ENCODE data around the gene ZNF189. TPM values are rescaled to one million over a fixed set of nuclear protein-coding genes. Genes with fewer than 3 reads are reported as not detected.

The ZNF189 gene
- polyA plus RNA-seq, 2 of the 4 experiments (the other 2 are of a cell fraction): 8.8 to 13.9 TPM

- CTCF ChIA-PET: interaction anchor here (1.0 to 2.2 kb wide), 2 partner anchors 26 to 50 kb away, joined by 3 to 9 read pairs; no protein-coding TSS in a partner anchor
- Histone ChIP-seq H3K4me3 (no peak overlapping the region), H3K27ac (peak overlapping the region in 1 of 2 experiments; percentile 59; a peak in 3 of 6 replicates), H3K9me3 (0 out of 3 replicates have a peak, but pooled peaks cover 3% of the 10 kb centered on the region), H3K4me1 (peaks cover 34% of the 10 kb centered on the region), H3K4me2 (no peak overlapping the region)
- DNase-seq (ENCODE audit: low read depth in 1 of 2, low spot score in 1 of 2): no peak
- no peak for ATAC-seq
- WGBS (ENCODE audit: missing lambda C conversion rate): 93% methylated on average over 5 of the region's 5 CpGs
- FAIRE-seq: no peak
- TF ChIP-seq CBX2 (IDR thresholded peaks at IDR 0.05; ENCODE audit: borderline replicate concordance, low read depth): no peak
- no peak for TF ChIP-seq MAX (IDR thresholded peaks at IDR 0.05)
- POLR2A ChIA-PET: no interaction called here
Measured at GRCh38 chr9:101362450-101362849, 36.2 kb upstream of the ZNF189 start.

- FAIRE-seq (peak; percentile 70), DNase-seq (ENCODE audit: low read depth in 1 of 2, low spot score in 1 of 2) (no peak), ATAC-seq (no peak)
- H3K9me3 ChIP-seq: no peaks in the 10 kb centered on the region
- H3K4me2 ChIP-seq: peak overlapping the region; percentile 77
- TF ChIP-seq JUNB (IDR thresholded peaks at IDR 0.05): peak; percentile 67
- TF ChIP-seq FOSB (CRISPR knock-in tag; IDR thresholded peaks at IDR 0.05): no peak
- TF ChIP-seq MAZ (IDR thresholded peaks at IDR 0.05; ENCODE audit: borderline replicate concordance, low read depth, low read length): no peak
- no peak for TF ChIP-seq ATOH8 (CRISPR knock-in tag; IDR thresholded peaks at IDR 0.05; ENCODE audit: low read depth)
- TF ChIP-seq RAD21 (conservative IDR thresholded peaks at IDR 0.05 in 1 of 2, IDR thresholded peaks at IDR 0.05 in 1 of 2): 0 out of 5 replicates have a peak, but pooled peaks of 1 of the 2 experiments have one; percentile 8
- TF ChIP-seq HOXB5 (CRISPR knock-in tag; IDR thresholded peaks at IDR 0.05): no peak
- peak; percentile 58; the same call in 1 of the 2 replicates for TF ChIP-seq FOSL2 (IDR thresholded peaks at IDR 0.05)
- no peak for TF ChIP-seq FOSL2 (CRISPR knock-in tag; IDR thresholded peaks at IDR 0.05)
- TF ChIP-seq ZC3H11A (IDR thresholded peaks at IDR 0.05): no peak
- H3K27ac ChIP-seq: peak overlapping the region; percentile 95 to 99
- no peak overlapping the region for H3K4me3 ChIP-seq
- CTCF ChIA-PET: interaction anchor here (1.0 to 1.8 kb wide), 4 partner anchors 23 to 94 kb away, joined by 3 to 12 read pairs (median 4); no protein-coding TSS in a partner anchor
- H3K4me1 ChIP-seq: peaks cover 61% of the 10 kb centered on the region
- POLR2A ChIA-PET: interaction anchor here (0.6 to 1.3 kb wide), 3 partner anchors 33 to 54 kb away, joined by 3 to 4 read pairs (median 4); partner anchors contain the start of genes MRPL50 and ZNF189
Measured at GRCh38 chr9:101365181-101365580, 33.5 kb upstream of the ZNF189 start.

- Histone ChIP-seq H3K4me3 (no peak overlapping the region; the same call in 2 of the 3 replicates), H3K4me1 (peaks cover 62% of the 10 kb centered on the region), H3K27ac (peak overlapping the region; percentile 95 to 99), H3K4me2 (peak overlapping the region; percentile 77), H3K9me3 (no peaks in the 10 kb centered on the region)
- FAIRE-seq: peak; percentile 96
- ATAC-seq: peak; percentile 70 to 79
- 2% methylated on average over 5 of the region's 5 CpGs for WGBS (ENCODE audit: missing lambda C conversion rate)
- ChIA-PET CTCF (interaction anchor here (0.9 to 1.8 kb wide), 4 partner anchors 12 to 54 kb away, joined by 3 to 6 read pairs (median 4); no protein-coding TSS in a partner anchor), POLR2A (interaction anchor here (0.8 to 1.4 kb wide), 3 partner anchors 18 to 40 kb away, joined by 3 to 7 read pairs (median 4); partner anchors contain the start of genes MRPL50 and ZNF189)
- DNase-seq (ENCODE audit: low read depth in 1 of 2, low spot score in 1 of 2): peak; percentile 60 to 75
- no peak for TF ChIP-seq PHF8 (IDR thresholded peaks at IDR 0.05; ENCODE audit: borderline replicate concordance, low read depth)
- no peak for TF ChIP-seq FOSB (CRISPR knock-in tag; IDR thresholded peaks at IDR 0.05)
- no peak for TF ChIP-seq TFCP2L1 (CRISPR knock-in tag; IDR thresholded peaks at IDR 0.05)
- no peak for TF ChIP-seq POLR2AphosphoS2 (conservative IDR thresholded peaks at IDR 0.05; ENCODE audit: low read length)
- TF ChIP-seq EHF (CRISPR knock-in tag; IDR thresholded peaks at IDR 0.05): no peak
- no peak for TF ChIP-seq MAFK (IDR thresholded peaks at IDR 0.05; ENCODE audit: partially characterized antibody)
- TF ChIP-seq MAZ (IDR thresholded peaks at IDR 0.05; ENCODE audit: borderline replicate concordance, low read depth, low read length): no peak
- no peak for TF ChIP-seq GATA3 (IDR thresholded peaks at IDR 0.05; ENCODE audit: borderline replicate concordance)
- no peak for TF ChIP-seq HOXB13 (CRISPR knock-in tag; IDR thresholded peaks at IDR 0.05; ENCODE audit: low read depth)
- TF ChIP-seq EHMT2 (IDR thresholded peaks at IDR 0.05; ENCODE audit: low read depth): no peak
- no peak for TF ChIP-seq KDM5A (IDR thresholded peaks at IDR 0.05)
- TF ChIP-seq HEYL (CRISPR knock-in tag; IDR thresholded peaks at IDR 0.05): no peak
- TF ChIP-seq RARB (CRISPR knock-in tag; IDR thresholded peaks at IDR 0.05): no peak
- TF ChIP-seq RNF2 (IDR thresholded peaks at IDR 0.05; ENCODE audit: borderline replicate concordance, low read depth): no peak
- no peak for TF ChIP-seq CHD2 (IDR thresholded peaks at IDR 0.05; ENCODE audit: low read length, partially characterized antibody)
- TF ChIP-seq NFE2L2 (conservative IDR thresholded peaks at IDR 0.05; ENCODE audit: low read length): no peak
- no peak for TF ChIP-seq HES2 (IDR thresholded peaks at IDR 0.05)
- TF ChIP-seq NR3C1 (IDR thresholded peaks at IDR 0.05): no peak
- TF ChIP-seq MAX (IDR thresholded peaks at IDR 0.05): no peak
- TF ChIP-seq CBX2 (IDR thresholded peaks at IDR 0.05; ENCODE audit: borderline replicate concordance, low read depth): no peak
- no peak for TF ChIP-seq ZC3H11A (IDR thresholded peaks at IDR 0.05)
- TF ChIP-seq CHD4 (IDR thresholded peaks at IDR 0.05; ENCODE audit: borderline replicate concordance): no peak
- peak; percentile 29; the same call in 1 of the 3 replicates for TF ChIP-seq SMC3 (IDR thresholded peaks at IDR 0.05)
- no peak for TF ChIP-seq MYC (IDR thresholded peaks at IDR 0.05; ENCODE audit: borderline replicate concordance, low read length)
- TF ChIP-seq NPAS2 (CRISPR knock-in tag; IDR thresholded peaks at IDR 0.05; ENCODE audit: borderline replicate concordance): no peak
- TF ChIP-seq POLR2A (IDR thresholded peaks at IDR 0.05; ENCODE audit: low read length): no peak
- TF ChIP-seq RCOR1 (IDR thresholded peaks at IDR 0.05; ENCODE audit: low read depth, low read length): no peak
- TF ChIP-seq JUN (IDR thresholded peaks at IDR 0.05): peak in 1 of 2 experiments; percentile 61; a peak in 1 of 5 replicates
Measured at GRCh38 chr9:101366038-101366756, 32.5 kb upstream of the ZNF189 start.

All from A549 (cell line).